Body of pancreas (tissue), 4 donors: ENCODE results near the gene TOGARAM1. TPM values are rescaled to one million over a fixed set of nuclear protein-coding genes. Genes with fewer than 3 reads are reported as not detected.

ENCODE experiments used
- ATAC-seq: fragments of 150-250 bp; one replicate; pipeline ENCODE4 v1.9.1; 2016
- DNase-seq, 4 donors: peaks; one replicate each; pipeline ENCODE4 v3.0.0-alpha.2; 2019
- H3K27ac ChIP-seq, 4 donors: fragments of 200-600 bp; sonication (generic); 1 replicate in 3 of 4; 2 replicates in 1 of 4; pipeline versions ENCODE4 v1.5.1 to v1.6.1; 2016 to 2019; ENCODE audit warnings: mild to moderate bottlenecking in 1 of 4, mixed read lengths in 1 of 4, moderate library complexity in 1 of 4
- H3K27me3 ChIP-seq, 2 donors: fragments of 200-600 bp; sonication (generic); one replicate each; pipeline ENCODE4 v1.6.0; 2016; ENCODE audit warnings: mild to moderate bottlenecking in 1 of 2
- H3K36me3 ChIP-seq, 2 donors: fragments of 200-600 bp; sonication (generic); replicated peaks in 1 of 2; 2 replicates each; pipeline ENCODE4 v1.5.1; 2016; ENCODE audit warnings: low read depth in 2 of 2; ENCODE audit not compliant: insufficient read depth in 1 of 2
- H3K4me1 ChIP-seq: fragments of 200-600 bp; sonication (generic); one replicate; pipeline ENCODE4 v1.6.0; 2016
- H3K4me3 ChIP-seq, 2 donors: fragments of 200-600 bp; sonication (generic); 1 replicate in 1 of 2; 2 replicates in 1 of 2; pipeline ENCODE4 v1.5.1; 2016 to 2019
- H3K9me3 ChIP-seq, 3 donors: fragments of 200-600 bp; sonication (generic); 1 replicate in 2 of 3; 2 replicates in 1 of 3; pipeline ENCODE4 v1.5.1; 2016
- POLR2A ChIP-seq, 3 donors: fragments of 450-650 bp; IDR thresholded peaks; one replicate each; pipeline ENCODE4 v1.6.1; 2016; ENCODE audit warnings: antibody characterized with exemption in 3 of 3, mild to moderate bottlenecking in 2 of 3
- WGBS, 2 donors: methylation state at CpG; one replicate each; pipeline ENCODE4 v1.1.5; 2017; 5-methylcytosine and 5-hydroxymethylcytosine counted together
- intact Hi-C: fragments of 100-400 bp; cut with DNase I; formaldehyde crosslinking; loops from one replicate; pipeline ENCODE4 v1.15.1; 2023
- total RNA-seq, 2 donors: library from RNA; depleted of rRNA; stranded (reverse); fragments of >200 nt; gene quantifications; one replicate each; pipeline ENCODE4 v1.1.0, GENCODE V29; 2016
- TF ChIP-seq, protein P1 (sequence below), 7 experiments: fragments of 450-650 bp in 4 of 7; fragments of 200-600 bp in 3 of 7; sonication (generic) in 3 of 7; IDR thresholded peaks; one replicate each; pipeline ENCODE4 v1.5.1; 2016 to 2019; ENCODE audit warnings: antibody characterized with exemption in 7 of 7

Gene TOGARAM1
- total RNA-seq, 2 donors from 2014 or later: 23.6 to 38.6 TPM

DNA sequence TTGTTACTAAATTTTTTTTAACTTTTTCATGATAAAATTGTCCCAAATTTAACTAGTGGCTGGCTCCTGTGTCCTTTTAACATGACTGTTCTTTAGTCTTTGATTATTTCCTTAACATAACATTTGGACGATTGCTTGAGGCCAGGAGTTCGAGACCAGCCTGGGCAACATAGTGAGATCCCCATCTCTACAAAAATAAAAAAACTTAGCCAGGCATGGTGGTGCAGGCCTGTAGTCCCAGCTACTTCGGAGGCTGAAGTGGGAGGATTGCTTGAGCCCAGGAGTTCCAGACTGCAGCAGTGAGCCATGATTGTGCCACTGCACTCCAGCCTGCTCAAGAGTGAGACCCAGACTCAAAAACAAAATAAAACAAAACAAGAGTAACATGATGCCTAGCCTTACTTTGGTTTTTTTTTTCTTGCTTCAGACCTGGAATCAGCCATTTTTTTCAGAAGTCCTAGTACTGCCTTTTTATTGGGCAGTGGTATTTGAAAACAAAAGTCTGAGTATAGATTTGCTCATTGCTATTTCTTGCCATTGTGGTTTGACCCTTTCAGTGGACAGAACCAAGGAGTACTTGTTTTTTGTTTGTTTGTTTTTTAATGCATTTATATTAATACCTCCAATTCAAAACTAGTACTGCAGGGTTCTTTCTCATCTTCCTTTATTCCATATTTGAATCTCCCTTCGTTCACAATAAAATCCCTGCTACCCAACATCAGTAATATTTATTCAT is 4.8 kb downstream of the TOGARAM1 start:
- no peak overlapping the region for H3K27ac ChIP-seq
- H3K36me3 ChIP-seq: no peaks in the 10 kb centered on the region
- 72 to 74% methylated on average over 4 of the region's 4 CpGs for WGBS, 2 donors
- no peak for ATAC-seq
- no peak overlapping the region for H3K4me3 ChIP-seq
- intact Hi-C loops: no loop called here
- DNase-seq: no peak
- H3K4me1 ChIP-seq: peaks cover 28% of the 10 kb centered on the region
- TF ChIP-seq, protein P1, sequence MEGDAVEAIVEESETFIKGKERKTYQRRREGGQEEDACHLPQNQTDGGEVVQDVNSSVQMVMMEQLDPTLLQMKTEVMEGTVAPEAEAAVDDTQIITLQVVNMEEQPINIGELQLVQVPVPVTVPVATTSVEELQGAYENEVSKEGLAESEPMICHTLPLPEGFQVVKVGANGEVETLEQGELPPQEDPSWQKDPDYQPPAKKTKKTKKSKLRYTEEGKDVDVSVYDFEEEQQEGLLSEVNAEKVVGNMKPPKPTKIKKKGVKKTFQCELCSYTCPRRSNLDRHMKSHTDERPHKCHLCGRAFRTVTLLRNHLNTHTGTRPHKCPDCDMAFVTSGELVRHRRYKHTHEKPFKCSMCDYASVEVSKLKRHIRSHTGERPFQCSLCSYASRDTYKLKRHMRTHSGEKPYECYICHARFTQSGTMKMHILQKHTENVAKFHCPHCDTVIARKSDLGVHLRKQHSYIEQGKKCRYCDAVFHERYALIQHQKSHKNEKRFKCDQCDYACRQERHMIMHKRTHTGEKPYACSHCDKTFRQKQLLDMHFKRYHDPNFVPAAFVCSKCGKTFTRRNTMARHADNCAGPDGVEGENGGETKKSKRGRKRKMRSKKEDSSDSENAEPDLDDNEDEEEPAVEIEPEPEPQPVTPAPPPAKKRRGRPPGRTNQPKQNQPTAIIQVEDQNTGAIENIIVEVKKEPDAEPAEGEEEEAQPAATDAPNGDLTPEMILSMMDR (IDR thresholded peaks at IDR 0.05): no peak
- TF ChIP-seq POLR2A (IDR thresholded peaks at IDR 0.05): no peak
- no peaks in the 10 kb centered on the region for H3K27me3 ChIP-seq
- no peaks in the 10 kb centered on the region for H3K9me3 ChIP-seq

DNA sequence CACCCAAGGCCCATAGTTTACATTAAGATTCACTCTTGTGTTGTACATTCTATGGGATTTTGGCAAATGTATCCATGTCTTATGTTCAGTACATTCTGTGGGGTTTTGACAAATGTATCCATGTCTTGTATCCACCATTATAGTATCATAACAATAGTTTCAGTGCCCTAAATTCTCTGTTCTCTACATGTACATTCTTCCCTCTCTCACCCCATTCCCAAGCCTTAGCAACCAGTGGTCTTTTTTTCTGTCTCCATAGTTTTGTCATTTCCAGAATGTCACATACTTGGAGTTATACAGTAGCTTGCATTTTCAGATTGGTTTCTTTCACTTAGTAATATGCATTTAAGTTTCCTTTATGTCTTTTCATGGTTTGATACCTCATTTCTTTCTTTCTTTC is 6.7 kb downstream of the TOGARAM1 start:
- no peaks in the 10 kb centered on the region for H3K9me3 ChIP-seq
- H3K27me3 ChIP-seq: no peaks in the 10 kb centered on the region
- peaks cover 30% of the 10 kb centered on the region for H3K4me1 ChIP-seq
- no peak overlapping the region for H3K4me3 ChIP-seq
- H3K36me3 ChIP-seq: no peaks in the 10 kb centered on the region
- TF ChIP-seq, protein P1 (IDR thresholded peaks at IDR 0.05): no peak
- TF ChIP-seq POLR2A (IDR thresholded peaks at IDR 0.05): no peak
- H3K27ac ChIP-seq: no peak overlapping the region
- ATAC-seq (no peak), DNase-seq (no peak)
- intact Hi-C loops: no loop called here

DNA sequence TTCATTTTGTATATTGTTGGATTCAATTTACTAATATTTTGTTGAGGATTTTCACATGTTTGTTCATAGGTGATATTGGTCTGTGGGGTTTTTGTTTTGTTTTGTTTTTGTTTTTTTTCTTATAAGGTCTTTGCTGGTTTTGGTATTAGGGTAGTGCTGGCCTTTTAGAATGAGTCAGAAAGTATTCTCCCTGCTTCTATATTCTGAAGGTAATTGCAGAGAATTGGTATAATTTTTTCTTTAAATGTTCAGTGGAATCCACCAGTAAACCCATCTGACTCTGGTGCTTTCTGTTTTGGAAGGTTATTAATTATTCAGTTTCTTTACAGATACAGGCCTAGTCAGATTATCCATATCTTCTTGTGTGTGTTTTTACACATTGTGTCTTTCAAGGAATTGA is 8.9 kb downstream of the TOGARAM1 start:
- Histone ChIP-seq H3K27ac (no peak overlapping the region), H3K9me3 (no peaks in the 10 kb centered on the region), H3K27me3 (no peaks in the 10 kb centered on the region), H3K36me3 (no peaks in the 10 kb centered on the region), H3K4me1 (peaks cover 31% of the 10 kb centered on the region), H3K4me3 (no peak overlapping the region)
- DNase-seq (no peak), ATAC-seq (no peak)
- no peak for TF ChIP-seq POLR2A (IDR thresholded peaks at IDR 0.05)
- TF ChIP-seq, protein P1 (IDR thresholded peaks at IDR 0.05): no peak
- intact Hi-C loops: no loop called here

DNA sequence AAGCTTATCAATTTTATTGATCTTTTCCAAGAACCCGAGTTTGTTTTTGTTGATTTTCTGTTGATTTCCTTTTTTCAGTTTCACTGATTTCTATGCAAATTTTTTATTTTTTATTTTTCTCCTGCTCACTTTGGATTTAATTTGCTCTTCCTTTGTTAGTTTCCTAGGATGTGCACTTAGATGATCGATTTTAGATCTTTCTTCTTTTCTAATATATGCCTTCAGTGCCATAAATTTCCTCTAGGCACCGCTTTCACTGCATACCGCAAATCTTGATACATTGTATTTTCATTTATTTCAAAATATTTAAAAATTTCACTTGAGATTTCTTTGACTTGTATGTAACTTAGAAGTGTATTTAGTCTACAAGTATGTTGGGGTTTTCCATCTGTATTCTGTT is 9.5 kb downstream of the TOGARAM1 start:
- Histone ChIP-seq H3K36me3 (no peaks in the 10 kb centered on the region), H3K27ac (no peak overlapping the region), H3K27me3 (no peaks in the 10 kb centered on the region), H3K4me1 (peaks cover 27% of the 10 kb centered on the region), H3K9me3 (no peaks in the 10 kb centered on the region), H3K4me3 (no peak overlapping the region)
- TF ChIP-seq, protein P1 (IDR thresholded peaks at IDR 0.05): no peak
- no peak for TF ChIP-seq POLR2A (IDR thresholded peaks at IDR 0.05)
- no peak for ATAC-seq
- intact Hi-C loops: no loop called here
- DNase-seq: no peak
- WGBS, 2 donors: 86 to 89% methylated on average over 4 of the region's 4 CpGs

GRCh38 chr14:44979273-44979672 is 17.3 kb downstream of the TOGARAM1 start:
- DNase-seq: no peak
- Histone ChIP-seq H3K27ac (no peak overlapping the region), H3K36me3 (no peaks in the 10 kb centered on the region), H3K9me3 (no peaks in the 10 kb centered on the region), H3K27me3 (no peaks in the 10 kb centered on the region), H3K4me3 (no peak overlapping the region), H3K4me1 (peaks cover 11% of the 10 kb centered on the region)
- intact Hi-C loops: no loop called here
- no peak for ATAC-seq
- WGBS, 2 donors: 61 to 74% methylated on average over 2 of the region's 2 CpGs
- TF ChIP-seq POLR2A (IDR thresholded peaks at IDR 0.05): no peak
- TF ChIP-seq, protein P1 (IDR thresholded peaks at IDR 0.05): no peak
